Stimulated activated CD8-positive, alpha-beta memory T cell treated with anti-CD3 and anti-CD28 coated beads, Interleukin-7, amount 100 ng/mL, for 24 hours (primary cell): Measurements from ENCODE around the gene XPO5.
"Not testable (repeated sequence)": the region's sequence is repeated elsewhere in the genome, so short reads cannot be mapped to it uniquely, and the experiment has no call there.

Experiments used
- DNase-seq: peaks from one replicate; pipeline ENCODE4 v3.0.0-alpha.2; 2020; ENCODE audit warnings: low read depth

The XPO5 gene

GRCh38 chr6:43584892-43585570, 9.2 kb upstream of the XPO5 start:
- DNase-seq = no peak

DNA sequence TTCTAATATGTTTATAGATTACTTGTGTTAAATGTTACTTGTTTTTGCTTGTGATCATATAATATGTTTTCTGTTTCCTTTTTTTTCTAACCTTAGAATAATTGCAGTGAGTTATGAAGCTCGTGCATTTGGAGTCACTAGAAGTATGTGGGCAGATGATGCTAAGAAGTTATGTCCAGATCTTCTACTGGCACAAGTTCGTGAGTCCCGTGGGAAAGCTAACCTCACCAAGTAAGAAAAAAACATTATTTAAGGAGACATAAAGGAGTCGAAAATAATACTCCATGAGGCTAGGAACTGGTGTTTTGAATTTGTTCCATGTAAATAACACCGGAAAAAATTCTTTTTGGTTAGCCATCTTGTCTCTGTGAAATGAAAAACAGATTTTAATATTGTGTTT, 7.1 kb upstream of the XPO5 start:
- DNase-seq = no peak

DNA sequence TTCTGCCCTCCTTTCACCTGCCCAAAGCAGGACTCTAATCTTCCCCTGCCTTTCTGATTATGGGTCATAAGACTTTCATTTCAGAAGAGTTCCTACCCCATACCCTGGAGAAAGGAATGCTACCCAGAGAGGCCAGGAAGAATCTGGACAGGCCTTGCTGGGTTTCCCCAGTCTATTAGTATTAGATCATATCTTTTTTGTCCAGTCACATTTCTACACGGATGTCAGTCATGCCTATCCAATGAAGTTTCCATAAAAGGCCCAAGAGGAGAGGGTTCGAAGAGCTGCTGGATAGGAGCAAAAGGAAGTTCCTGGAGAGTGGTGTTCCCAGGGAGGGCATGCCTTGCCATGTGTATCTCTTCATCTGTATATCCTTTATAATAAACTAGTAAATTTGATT, 3.3 kb upstream of the XPO5 start:
- no peak for DNase-seq

DNA sequence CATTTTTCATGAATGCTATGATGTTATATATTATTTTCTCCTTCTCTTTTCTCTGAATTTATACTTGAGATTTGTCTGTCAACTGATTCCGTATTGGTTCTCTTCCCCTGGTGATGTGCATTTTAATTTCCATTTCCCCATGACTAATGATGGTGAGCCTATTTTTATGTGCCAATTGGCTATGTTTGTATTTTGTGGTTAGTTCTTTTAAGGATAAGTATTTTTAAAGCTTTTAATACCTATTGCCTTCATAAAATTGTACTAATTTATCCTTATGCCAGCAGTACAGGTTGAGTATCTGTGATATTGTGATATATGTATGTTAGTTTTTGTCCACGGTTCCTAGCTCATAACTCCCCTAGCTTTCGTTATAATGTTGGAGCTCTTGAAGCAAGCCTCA, 2.9 kb upstream of the XPO5 start:
- DNase-seq = no peak

DNA sequence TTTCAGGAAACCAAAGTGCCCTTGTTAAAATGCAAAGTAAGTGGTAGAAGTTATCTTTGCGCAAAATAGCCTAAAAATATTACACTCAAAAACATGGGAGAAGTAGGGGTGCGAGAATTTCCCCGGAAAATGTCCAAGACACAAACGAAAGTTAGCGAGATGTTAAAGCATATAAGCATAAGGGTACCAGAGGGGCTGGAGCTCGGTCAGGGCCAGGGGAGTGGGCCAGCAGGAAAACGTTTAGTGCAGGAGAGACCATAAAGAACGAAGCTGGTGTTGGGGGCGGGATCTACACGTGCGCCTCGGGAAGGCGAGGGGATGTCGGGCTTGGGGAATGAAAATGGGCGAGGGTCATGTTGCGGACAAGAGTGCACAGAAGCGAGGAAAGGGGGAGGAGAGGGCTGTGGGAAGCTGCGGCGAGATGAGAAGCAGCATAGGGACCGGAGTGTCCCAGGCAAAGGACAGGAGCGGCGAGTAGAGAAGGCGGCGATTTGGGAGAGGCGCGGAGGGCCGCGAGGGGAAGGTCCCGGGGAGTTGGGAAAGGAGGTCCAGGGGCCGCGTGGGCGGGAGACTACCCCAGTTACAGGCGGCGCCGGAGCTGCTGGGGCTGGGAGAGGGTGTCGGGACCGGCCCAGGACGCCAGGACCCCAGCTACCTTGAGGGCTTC, 600 bp downstream of the XPO5 start:
- DNase-seq = peak; percentile 11

DNA sequence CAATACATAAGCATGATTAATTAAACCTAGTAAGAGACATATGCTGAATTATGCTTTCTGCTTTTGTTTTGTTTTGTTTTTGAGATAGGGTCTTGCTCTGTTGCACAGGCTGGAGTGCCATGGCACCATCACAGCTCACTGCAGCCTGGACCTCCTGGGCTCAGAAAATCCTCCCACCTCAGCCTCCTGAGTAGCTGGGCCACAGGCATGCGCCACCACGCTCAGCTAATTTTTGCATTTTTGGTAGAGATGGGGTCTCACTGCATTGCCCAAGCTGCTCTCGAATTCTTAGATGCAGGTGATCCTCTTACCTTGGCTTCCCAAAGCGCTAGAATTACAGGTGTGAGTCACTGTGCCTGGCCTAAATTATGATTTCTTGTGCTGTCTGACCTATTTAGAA, 3.8 kb downstream of the XPO5 start:
- DNase-seq = no peak

- DNase-seq = no peak
These were observed 4.9 kb downstream of the XPO5 start for GRCh38 chr6:43570876-43571441.

DNA sequence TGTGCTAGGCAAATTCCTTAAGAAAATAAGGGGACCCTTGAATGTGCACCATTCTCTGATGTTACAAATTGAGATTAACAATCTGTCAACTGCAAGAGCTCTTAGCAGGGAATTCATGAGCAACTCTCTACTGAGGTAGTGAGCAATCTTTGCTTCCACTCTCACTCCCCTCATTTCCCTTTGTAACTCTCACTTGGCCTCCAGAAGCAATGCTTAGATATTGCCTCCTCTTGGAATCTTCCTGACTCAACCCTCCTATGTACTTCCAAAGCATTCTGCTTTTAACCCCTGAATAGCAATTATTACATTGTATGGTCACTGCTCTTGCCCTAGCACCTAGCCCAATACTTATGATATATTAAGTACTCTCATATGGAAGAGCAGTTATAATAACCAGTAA, 16.5 kb downstream of the XPO5 start:
- DNase-seq = no peak

- DNase-seq = not testable (repeated sequence)
These were observed 18.2 kb downstream of the XPO5 start for GRCh38 chr6:43557620-43558019.

- DNase-seq = no peak
These were observed 28.6 kb downstream of the XPO5 start for GRCh38 chr6:43547222-43547621.

DNA sequence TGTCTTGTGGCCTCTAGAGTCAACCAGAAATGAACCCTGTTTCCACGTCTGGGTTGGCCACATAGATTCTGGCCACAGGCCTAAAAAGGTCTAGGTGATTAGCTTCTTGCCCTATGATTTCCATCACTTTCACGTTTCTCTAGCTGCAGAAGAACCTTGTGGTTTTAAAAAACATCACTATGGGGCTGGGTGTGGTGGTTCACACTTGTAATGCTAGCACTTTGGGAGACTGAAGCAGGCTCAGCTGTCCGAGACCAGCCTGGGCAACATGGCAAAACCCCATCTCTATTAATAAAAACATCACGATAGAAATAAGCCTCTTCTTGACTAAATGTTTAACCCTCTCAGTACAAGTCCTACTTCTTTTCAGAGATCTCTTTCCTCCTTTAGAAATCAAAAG, 31.4 kb downstream of the XPO5 start:
- no peak for DNase-seq

DNA sequence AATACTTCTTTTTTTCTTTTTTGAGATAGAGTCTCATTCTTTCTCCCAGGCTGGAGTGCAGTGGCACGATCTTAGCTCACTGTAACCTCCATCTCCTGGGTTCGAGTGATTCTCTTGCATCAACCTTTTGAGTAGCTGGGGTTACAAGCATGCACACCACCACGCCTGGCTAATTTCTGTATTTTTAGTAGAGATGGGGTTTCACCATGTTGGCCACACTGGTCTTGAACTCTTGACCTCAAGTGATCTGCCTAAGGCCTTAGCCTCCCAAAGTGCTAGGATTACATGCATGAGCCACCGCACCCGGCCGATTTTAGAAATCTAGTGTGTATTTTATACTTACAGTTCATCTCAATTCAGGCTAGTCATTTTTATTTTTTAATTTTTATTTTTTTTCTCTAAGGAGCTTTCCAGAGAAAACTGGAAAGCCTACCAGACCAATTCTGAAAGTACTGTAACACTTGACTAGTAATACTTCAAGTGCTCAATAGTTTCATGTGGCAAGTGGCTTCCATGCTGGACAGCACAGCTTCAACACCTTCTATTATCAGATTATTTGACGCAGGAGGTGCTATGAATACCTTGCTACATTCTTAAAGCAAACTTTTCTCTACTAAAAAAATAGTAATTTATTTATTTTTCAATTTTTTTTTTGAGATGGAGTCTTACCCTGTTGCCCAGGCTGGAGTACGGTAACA, 33.9 kb downstream of the XPO5 start:
- DNase-seq = no peak

DNA sequence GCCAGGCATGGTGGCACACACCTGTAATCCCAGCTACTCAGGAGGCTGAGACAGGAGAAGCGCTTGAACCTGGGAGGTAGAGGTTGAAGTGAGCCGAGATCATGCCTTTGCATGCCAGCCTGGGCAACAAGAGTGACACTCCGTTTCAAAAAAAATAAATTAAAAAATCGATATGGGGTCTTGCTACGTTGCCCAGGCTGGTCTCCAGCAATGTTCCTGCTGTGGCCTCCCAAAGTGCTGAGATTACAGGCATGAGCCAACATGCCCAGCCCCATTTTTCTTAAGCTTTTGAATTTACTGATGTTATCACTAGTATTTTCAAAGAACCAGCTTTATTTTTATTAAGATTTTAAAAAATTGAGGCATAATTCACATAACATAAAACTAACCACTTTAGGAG, 35.3 kb downstream of the XPO5 start:
- no peak for DNase-seq

GRCh38 chr6:43539409-43539808, 36.4 kb downstream of the XPO5 start:
- not testable (repeated sequence) for DNase-seq

DNA sequence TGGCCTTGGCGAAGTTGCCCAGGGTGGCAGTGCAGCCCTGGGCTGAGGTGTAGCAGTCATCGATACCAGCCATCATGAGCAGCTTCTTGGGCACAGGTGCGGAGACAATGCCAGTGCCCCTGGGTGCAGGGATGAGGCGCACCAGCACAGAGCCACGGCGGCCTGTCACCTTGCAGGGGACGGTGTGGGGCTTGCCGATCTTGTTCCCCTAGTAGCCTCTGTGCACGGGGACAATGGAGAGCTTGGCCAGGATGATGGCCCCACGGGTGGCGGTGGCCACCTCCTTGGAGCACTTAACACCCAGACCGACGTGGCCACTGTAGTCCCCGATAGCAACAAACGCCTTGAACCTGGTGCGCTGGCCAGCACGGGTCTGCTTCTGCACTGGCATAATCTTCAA, 36.9 kb downstream of the XPO5 start:
- DNase-seq = not testable (repeated sequence)

- DNase-seq = no peak
These were observed 43.6 kb downstream of the XPO5 start for GRCh38 chr6:43532201-43532600.

DNA sequence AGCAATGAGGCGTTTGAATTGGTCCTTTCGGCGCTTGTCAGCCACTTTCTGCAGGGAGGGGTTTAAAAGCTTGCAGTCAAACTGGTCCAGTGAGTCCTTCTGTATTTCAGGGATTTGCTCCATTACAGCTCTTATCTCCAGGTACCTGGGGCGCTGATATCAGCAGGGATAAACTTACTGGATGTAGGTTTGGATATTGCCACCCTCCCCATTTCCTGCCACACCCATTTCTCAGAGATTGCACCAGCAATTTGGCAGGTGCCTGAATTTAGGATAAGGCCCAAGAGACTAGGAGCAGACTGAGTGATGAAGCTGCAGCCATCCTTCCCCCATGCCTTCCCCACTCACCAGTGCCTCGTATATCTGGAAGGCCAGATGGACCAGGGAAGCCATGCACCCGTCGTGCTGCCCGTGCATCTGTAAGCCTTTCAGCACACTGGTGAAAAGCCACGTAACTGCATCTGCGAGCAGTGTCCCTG, 51.3 kb downstream of the XPO5 start:
- no peak for DNase-seq

DNA sequence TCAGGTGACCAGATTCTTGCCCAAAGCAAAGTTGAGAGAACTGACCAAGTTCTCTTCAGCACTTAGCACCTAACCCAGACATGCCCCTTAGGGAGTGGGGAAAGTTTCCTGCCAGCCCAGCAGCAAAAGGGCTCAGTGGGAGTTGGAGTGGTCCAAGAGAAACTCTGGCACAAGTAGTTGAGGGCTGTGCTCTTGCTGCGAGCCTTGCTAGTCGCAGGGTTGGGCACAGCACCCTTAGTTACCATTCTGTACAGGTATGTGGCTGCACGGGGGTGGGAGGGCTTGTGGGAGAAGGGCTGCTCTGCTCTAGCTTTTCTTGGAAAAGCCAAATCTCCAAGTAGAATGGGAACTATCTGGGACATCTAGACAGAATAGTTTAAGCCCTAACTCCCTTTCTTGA, 52.6 kb downstream of the XPO5 start:
- no peak for DNase-seq

- no peak for DNase-seq
These were observed 53.1 kb downstream of the XPO5 start for GRCh38 chr6:43522547-43523261.

DNA sequence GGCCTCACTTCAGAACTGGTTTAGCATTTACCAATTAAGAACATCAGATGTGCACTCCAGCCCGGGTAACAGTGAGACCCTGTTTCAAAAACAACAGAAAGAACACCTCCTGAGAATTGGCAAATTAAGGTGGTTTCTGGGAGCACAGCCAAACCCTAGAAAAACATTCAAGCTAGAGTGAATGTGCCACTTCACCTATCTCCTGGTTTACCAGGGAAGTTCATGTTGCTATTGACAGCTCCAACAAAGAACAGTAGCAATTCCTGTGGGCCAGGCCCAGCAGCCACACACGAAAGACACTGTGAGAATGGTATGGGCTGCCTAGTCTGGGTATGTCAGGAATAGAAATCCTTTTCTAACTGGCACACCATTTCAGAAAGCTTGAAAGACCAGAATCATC, 54.0 kb downstream of the XPO5 start:
- no peak for DNase-seq

DNA sequence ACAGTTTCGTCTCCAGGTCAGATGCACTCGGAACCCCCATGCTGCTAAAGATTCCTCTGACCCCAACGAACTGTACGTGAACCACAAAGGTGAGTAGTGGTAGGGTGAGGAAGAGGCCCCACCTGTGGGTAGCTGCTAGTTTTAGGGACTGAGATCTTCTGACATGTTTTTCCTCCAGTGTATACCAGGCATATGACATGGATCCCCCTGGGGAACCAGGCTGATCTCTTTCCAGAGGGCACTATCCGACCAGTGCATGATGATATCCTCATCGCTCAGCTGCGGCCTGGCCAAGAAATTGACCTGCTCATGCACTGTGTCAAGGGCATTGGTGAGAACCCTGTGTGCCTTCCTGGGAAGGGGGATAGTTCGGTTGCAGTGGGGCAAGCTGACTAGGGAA, 55.7 kb downstream of the XPO5 start:
- DNase-seq = no peak
